SU-DHL-6 (cell line): Measurements from ENCODE around the gene STK4.

Experiments used
- EZH2phosphoT487 ChIP-seq: fragments of 200-600 bp; sonication (generic), shearing (Covaris generic); conservative IDR thresholded peaks from 2 replicates; pipeline ENCODE4 v1.6.1; 2018; ENCODE audit warnings: mild to moderate bottlenecking, antibody characterized with exemption, low read length, moderate library complexity, mixed read lengths
- TF ChIP-seq, protein P1 (sequence below): fragments of 200-600 bp; sonication (generic); IDR thresholded peaks from one replicate; pipeline ENCODE4 v1.5.1; 2017; ENCODE audit warnings: antibody characterized with exemption, mild to moderate bottlenecking, low read length, moderate library complexity; ENCODE audit not compliant: insufficient read depth, poor library complexity, severe bottlenecking

DNA sequence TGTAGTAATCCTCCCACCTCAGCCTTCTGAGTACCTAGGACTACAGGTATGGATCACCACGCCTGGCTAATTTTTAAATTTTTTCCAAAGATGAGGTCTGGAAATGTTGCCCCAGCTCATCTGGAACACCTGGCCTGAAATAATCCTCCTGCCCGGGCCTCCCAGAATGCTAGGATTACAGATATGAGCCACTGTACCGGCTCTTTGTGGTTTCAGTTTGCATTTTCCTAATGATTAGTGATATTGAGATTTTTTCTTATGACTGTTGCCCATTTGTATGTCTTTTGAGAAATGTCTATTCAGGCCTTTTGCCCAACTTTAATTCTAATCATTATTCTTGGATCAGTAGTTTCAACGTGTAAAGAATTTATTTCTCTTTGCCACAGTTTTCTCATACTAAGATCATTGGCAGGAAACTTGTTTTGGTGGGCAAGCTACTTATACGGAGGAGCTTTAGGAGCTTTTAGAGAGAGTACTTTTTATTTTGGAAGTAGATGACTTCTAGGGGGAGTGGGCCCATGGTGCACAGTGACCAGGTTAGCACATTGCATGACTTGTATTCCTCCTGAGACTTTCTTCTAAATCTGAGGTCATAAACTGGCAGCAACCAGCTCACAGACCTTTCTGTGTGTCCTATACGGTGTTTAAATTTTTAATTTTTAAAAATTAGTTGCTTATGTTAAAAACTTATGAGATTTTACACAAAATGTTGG is 62.3 kb downstream of the STK4 start:
- TF ChIP-seq, protein P1, sequence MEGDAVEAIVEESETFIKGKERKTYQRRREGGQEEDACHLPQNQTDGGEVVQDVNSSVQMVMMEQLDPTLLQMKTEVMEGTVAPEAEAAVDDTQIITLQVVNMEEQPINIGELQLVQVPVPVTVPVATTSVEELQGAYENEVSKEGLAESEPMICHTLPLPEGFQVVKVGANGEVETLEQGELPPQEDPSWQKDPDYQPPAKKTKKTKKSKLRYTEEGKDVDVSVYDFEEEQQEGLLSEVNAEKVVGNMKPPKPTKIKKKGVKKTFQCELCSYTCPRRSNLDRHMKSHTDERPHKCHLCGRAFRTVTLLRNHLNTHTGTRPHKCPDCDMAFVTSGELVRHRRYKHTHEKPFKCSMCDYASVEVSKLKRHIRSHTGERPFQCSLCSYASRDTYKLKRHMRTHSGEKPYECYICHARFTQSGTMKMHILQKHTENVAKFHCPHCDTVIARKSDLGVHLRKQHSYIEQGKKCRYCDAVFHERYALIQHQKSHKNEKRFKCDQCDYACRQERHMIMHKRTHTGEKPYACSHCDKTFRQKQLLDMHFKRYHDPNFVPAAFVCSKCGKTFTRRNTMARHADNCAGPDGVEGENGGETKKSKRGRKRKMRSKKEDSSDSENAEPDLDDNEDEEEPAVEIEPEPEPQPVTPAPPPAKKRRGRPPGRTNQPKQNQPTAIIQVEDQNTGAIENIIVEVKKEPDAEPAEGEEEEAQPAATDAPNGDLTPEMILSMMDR = no peak
- TF ChIP-seq EZH2phosphoT487 = no peak
